HG02623 (cell line): Measurements from ENCODE around the gene SLC35G6.
"Not testable (repeated sequence)": the region's sequence is repeated elsewhere in the genome, so short reads cannot be mapped to it uniquely, and the experiment has no call there.

ENCODE experiments used
- ATAC-seq: cut with Tn5 transposase; IDR thresholded peaks from one replicate; pipeline ENCODE4 v1.9.1; 2021; ENCODE audit warnings: moderate library complexity; ENCODE audit not compliant: unreplicated experiment

The SLC35G6 gene

DNA sequence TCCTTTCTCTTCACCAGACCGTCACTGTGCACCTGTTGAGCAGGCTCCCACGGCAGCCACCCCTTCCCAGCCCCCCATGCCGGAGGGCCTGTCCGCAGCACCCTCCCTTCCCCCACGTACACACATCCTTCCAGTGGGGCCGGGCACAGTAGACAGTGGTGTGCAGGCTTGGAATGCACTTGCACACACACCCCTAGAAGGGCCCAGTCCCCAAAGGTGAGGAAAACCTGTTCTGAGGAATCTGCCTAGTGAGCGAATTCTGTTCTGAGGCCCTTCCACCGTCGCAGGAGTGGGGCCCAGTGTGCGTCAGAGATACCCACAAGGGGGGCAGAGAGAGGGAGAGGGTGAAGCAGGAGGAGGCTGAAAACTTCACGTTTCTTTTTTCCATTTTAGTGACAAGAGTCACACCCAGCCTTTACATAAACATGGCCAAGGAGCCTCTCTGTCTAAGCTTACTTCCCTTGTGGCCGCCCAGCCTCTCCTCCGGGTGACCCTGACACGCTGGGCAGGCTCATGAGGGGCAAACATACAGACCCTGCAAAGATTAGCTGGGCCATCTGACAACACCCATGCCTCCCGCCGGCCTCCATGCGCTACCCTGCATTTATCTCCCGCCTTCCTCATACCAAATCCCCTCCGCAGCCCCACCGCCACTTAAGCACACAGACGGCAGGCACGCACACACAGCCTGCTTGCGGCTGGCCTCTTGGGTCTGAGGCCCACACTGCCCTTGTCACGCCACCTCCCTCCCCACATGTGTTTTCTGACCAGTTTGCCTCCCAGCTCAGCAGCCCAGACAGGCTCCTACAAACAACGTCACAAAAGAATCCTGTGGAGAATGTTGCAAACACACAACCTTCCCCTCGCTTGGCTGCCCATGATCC is 3.6 kb upstream of the SLC35G6 start:
- ATAC-seq = no peak

DNA sequence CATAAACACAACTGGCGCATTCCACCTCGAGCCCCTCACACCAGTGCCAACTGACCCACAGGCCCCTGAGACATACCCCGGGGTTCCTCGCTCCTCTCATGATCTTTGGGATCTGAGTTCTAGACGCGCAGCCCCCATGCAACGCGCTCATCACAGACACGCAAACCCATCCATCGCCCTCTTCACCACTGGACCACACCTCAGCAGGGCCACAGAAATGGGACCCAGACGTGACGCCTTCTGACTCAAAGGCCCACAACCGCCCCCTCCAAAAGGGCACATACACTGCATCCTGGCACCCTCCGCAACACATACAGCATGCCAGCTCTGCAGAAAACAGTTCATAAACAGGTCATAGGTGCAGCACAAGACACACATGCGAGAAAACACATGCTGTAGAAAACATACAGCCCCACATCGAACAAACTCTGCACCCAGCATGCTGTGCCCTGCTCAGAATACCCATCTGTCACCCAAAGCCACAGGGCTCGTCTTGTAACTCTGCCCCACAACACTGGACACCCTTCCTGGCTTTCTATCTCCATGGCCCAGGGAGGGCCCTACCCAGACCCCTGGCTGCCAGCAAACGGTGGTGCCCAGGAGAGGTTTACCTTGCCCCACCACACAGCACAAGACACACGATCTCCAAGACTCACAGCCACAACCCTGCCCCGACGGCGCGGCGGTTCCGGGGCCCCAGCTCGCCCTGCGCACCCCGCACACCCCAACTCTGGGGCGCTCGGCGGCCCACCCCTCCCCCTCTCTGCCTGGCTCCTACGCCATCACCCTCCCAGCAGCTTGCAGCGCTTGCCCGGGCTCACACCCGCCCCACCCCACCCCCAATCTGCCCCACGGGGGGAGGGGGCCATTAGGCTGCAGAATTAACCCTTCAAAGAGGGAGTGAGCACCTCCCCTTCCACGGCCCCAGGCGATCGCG is 2.7 kb upstream of the SLC35G6 start:
- no peak for ATAC-seq

DNA sequence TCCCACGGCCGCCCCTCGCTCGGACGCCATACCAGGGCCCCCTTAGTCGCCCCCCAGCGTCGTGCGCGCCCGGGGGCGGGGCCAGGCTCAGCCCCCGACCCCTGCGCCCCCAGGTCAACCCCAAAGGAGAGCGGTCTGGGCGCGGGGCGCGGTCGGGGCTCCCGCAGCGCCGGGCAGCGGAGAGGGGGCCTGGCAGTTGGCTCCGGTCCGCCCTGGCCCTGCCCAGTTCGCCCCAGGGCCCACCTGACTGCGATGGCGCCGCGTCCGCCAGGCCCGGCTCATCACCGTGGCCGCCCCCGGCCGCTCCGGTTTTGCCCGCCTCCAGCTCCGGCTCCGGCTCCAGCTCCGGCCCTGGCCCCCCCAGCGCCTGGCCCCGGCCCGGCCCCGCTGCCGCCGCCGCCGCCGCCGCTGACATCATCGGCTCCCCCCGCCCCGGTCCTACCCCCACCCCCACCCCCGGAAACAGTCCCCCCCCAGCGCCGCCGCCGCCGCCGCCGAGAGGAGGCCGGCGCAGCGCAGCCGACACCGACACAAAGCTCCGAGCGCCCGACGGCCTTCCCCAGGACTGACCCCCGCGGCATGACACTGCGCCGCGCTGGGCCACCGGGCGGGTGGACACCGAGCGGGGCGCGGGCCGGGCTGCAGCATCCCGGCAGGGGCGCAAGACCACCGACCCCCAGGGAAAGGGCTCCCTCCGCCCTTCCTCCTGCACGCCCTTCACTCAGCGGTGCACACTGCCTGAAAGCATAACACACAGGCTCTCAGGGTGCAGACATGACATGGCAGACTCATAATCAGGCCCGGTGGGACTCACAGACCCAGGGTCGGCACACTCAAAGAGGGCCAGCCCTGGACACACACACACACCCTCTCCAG is 1.8 kb upstream of the SLC35G6 start, which contains the start of gene ZBTB4:
ZBTB4 (minus strand) TSS at position 419 of the 876 bp plus-strand sequence. CDS start 12,830 bp downstream, outside the sequence.
- ATAC-seq = no peak

DNA sequence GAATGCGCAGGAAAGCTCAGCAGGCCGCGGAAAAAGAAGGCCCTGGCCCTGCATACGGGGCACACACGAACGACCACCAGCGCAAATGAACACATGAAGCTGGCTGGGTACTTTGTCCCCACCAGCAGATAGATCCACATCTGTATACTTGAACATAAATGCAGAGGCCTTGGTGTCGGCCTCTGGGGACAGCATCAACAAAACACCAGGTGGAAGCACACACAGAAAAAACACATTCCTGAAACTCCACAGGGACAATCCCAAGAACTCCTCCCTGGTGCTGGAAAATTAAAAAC is 1.2 kb upstream of the SLC35G6 start:
- no peak for ATAC-seq

DNA sequence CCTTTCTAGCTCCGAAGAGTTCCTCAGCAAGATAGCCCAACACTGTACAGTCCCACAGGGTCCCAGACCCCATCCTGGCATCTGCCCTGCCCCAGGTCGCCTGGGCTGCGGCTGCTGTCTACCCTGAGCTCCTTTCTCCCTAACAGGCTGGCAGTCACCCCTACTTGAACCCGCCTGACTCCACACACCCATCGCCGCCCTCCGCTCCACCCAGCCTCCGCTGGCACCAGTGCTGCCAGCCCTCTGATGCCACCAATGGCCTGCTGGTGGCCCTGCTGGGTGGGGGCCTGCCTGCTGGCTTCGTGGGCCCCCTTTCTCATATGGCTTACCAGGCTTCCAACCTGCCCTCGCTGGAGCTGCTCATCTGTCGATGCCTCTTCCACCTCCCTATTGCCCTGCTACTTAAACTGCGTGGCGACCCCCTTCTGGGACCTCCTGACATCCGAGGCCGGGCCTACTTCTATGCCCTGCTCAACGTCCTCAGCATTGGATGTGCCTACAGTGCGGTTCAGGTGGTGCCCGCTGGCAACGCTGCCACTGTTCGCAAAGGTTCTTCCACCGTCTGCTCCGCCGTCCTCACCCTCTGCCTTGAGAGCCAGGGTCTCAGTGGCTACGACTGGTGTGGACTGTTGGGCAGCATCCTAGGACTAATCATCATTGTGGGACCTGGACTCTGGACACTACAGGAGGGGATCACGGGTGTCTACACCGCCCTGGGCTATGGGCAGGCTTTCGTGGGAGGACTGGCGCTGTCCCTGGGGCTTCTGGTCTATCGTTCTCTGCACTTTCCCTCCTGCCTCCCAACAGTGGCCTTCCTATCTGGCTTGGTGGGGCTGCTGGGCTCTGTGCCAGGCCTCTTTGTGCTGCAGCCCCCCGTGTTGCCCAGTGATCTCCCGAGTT is 846 bp downstream of the SLC35G6 start:
- ATAC-seq = not testable (repeated sequence)

DNA sequence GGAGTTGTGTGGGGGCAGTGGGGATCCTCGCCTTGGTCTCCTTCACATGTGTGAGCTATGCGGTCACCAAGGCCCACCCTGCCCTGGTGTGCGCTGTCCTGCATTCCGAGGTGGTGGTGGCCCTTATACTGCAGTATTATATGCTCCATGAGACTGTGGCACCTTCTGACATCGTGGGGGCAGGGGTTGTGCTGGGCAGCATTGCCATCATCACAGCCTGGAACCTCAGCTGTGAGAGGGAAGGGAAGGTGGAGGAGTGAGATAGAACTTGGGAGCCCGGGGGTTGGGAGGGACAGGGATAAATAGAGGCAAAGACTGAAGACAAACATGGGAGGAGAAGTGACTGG is 1.5 kb downstream of the SLC35G6 start:
- not testable (repeated sequence) for ATAC-seq

DNA sequence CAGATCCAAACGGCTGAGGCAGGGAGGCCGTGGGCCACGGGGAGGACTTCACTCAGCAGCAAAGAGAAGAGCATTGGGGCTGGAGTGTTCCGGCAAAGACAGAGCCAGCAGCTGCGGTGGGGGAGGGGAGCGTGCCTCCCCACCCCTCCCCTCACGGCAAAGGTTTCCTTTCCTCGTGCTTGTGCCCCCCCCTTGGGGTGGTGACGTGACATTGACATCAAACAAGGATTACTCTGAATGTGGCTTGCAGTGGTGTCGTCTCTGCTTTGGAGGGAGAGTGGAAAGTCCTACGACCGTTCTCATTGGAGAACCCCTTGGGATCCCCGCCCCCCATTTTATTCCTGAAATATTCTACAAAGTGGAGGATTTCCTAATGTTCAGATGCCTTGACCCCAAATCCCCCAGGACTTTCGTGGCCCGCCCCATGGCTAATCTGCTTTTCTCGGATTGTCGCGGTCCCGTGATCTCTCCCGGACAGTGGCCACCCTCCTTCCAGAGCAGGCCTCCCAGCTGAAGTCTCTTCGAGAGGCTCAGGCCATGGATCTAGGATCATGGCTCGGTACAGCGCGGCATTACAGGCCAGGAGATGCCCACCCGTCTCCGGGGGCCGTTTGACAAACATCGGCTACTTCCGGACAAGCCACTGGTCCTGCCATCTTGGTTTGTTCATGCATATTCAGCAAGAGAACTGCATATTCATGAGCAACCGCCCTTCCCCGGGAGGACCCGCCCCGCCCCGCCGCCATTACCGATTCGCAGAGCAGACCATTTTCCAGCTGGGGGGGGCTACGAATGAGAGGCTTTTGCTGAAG is 2.2 kb downstream of the SLC35G6 start:
- peak; percentile 19 for ATAC-seq

DNA sequence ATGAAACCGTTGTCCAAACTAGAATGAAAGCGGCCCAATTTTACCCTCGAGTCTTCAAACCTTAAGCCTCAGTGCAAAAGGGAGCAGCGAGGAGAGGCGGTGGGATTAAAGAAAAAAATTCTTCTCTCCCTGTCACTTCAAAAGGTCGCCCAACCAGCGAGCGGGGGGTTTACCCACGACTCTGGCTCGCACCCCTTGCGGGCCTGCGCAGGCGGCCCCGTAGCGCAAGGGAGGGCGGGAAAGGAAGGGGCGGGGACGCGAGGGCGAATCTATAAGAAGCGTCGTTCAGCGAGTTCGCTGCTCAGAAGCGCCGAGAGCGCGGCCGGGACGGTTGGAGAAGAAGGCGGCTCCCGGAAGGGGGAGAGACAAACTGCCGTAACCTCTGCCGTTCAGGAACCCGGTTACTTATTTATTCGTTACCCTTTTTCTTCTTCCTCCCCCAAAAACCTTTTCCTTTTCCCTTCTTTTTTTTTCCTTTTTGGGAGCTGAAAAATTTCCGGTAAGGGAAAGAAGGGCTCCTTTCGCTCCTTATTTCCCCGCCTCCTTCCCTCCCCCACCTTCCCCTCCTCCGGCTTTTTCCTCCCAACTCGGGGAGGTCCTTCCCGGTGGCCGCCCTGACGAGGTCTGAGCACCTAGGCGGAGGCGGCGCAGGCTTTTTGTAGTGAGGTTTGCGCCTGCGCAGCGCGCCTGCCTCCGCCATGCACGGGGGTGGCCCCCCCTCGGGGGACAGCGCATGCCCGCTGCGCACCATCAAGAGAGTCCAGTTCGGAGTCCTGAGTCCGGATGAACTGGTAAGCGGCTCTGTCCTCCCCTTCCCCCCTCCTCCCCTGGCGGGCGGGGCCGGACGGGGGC is 3.0 kb downstream of the SLC35G6 start, which contains the start of gene POLR2A:
POLR2A (plus strand) TSS at position 300 of the 852 bp plus-strand sequence.
- ATAC-seq = peak; percentile 55

DNA sequence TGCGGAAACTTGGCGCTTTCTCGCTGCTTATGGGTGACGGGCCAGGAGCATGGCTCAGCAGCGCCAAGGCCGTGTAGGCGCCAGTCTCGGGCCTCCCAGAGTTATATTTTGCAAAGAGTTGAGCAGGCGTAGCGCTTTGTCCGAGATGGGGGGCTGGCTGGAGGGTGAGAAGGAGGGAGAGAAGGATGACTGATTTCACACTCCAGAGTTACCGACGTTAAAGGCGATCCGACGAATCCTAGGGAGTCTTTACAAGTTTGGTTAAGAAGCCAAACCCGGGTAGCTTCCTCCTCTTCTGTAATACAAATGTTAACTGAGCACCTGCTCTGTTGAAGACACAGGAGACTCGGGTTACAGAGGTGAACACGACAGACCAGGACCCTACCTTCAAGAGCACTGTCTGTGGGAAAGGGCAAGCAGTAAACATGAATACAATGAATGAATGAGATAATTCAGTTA is 3.7 kb downstream of the SLC35G6 start:
- ATAC-seq = no peak

DNA sequence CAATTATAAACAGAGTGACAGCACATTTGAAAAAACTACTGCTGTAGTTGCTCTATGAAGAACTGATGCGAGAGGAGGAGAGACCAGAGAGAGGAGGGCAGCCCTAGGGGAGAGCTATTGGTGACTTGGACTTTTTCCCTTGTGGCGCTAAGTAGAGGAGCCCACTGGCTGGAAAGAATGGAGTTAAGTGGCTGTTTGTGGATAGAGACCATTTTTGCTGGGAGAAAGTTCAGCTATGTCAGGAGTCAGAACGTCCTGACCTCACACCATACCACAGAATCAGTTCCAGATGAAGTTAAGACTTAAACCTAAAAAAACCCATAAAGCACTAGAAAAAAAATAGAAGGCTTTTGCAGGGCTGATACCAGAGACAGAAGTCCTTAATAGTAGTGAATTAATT is 4.9 kb downstream of the SLC35G6 start:
- no peak for ATAC-seq

DNA sequence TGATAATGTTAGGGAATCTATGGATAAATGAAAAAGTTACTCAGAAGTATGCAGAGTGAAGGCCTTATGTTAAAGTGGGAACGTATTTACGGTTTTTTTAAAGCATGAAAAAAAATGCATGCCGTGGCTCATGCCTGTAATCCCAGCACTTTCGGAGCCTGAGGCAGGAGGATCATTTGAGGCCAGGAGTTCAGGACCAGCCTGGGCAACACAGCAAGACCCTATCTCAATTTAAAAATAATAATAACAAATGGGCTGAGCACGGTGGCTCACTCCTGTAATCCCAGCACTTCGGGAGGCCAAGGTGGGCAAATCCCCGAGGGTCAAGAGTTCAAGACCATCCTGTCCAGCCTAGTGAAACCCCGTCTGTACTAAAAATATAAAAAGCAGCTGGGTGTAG is 8.9 kb downstream of the SLC35G6 start:
- ATAC-seq = no peak

DNA sequence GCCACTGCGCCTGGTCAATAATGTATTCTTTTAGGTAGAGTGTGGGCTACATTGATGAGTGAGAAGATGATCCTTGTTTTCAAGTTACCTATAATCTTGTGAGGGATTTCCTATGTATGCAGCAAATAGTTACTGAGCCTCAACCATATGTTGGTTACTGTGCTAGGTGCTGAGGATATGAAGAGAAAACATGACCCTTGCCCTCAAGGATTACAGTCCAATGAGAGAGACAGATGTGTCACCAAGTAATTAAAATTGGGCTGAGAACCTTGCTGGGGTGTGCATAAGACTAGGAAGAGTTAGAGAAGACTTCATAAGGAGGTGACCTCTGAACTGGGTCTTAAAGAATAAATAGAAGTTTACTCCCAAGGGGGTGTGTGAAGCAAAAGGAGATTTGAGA is 10.3 kb downstream of the SLC35G6 start:
- no peak for ATAC-seq

DNA sequence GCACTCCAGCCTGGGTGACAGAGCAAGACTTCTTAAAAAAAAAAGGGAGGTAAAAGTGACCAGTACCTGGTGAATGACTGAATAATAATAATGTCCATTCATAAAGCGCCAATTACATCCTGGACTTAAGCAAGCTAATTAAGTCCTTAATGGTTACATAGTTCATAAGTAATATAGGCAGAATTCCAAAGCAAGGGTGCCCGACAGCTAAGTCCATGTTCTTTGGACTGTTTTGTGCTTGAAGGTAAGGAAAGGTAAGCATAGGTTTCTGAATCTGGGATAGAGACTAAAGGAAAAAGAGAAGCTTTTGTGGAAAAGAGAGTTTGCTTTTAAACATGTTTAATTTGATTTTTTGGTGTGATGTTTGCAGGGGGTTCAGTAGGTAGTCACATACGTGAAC is 12.7 kb downstream of the SLC35G6 start:
- no peak for ATAC-seq

DNA sequence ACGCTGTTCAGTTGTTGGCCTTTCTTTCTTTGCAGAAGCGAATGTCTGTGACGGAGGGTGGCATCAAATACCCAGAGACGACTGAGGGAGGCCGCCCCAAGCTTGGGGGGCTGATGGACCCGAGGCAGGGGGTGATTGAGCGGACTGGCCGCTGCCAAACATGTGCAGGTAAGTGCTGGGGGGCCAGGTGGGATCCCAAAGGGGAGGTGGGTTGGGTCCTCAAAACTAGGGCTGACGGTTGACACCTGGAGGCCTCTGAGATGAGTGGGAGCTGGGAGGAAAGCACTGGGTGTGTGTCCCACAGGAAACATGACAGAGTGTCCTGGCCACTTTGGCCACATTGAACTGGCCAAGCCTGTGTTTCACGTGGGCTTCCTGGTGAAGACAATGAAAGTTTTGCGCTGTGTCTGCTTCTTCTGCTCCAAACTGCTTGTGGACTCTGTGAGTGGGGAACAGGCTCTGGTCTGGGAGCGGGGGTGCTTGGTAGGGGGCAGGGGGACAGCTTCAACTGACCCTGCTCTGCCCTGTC is 14.7 kb downstream of the SLC35G6 start:
- no peak for ATAC-seq

DNA sequence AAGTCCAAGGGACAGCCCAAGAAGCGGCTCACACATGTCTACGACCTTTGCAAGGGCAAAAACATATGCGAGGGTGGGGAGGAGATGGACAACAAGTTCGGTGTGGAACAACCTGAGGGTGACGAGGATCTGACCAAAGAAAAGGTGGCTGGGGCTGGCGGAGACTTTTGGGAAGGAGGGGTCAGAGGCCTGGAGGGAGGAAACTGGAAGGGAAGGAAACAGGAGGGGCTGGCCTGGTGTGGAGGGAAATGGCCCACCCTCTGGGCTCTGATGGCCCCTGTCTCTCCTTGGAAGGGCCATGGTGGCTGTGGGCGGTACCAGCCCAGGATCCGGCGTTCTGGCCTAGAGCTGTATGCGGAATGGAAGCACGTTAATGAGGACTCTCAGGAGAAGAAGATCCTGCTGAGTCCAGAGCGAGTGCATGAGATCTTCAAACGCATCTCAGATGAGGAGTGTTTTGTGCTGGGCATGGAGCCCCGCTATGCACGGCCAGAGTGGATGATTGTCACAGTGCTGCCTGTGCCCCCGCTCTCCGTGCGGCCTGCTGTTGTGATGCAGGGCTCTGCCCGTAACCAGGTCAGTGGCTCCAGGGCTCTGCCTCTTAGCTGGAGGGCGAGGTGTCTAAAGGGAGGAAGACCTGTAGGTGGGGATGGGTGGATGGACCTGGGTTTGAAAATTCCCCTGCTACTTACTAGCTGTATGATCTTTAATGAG is 15.4 kb downstream of the SLC35G6 start:
- ATAC-seq = no peak

DNA sequence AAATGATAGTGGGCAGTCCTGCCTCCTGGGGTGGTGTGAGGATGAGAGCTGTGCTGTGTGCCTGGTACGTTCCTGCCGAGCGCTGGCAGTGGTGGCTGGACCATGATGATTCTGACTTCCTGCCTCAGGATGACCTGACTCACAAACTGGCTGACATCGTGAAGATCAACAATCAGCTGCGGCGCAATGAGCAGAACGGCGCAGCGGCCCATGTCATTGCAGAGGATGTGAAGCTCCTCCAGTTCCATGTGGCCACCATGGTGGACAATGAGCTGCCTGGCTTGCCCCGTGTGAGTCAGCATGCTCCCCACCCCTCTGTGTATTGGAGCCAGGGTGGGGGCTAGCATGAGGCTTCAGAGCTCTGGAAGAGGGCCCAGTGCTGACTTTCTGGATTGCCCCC is 16.0 kb downstream of the SLC35G6 start:
- ATAC-seq = no peak

DNA sequence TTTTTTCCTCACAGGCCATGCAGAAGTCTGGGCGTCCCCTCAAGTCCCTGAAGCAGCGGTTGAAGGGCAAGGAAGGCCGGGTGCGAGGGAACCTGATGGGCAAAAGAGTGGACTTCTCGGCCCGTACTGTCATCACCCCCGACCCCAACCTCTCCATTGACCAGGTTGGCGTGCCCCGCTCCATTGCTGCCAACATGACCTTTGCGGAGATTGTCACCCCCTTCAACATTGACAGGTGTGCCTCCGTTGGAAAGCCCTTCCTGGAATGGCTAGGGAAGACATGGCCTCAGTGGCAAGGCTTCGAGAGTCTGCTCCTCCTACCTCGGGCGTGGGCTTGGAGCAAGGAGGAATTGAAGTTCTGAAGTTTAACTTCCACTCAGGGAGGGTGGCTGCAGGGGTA is 16.4 kb downstream of the SLC35G6 start:
- no peak for ATAC-seq
